ENCODE results near the gene PEAK3. TPM values are rescaled to one million over a fixed set of nuclear protein-coding genes. Genes with fewer than 3 reads are reported as not detected.
A peak's percentile ranks its signal among the peaks of the same experiment; 100 is the strongest.

Gene PEAK3
- total and polyA plus RNA-seq, 9 of the 15 experiments (the other 6 are each of a cell fraction or from before 2014, with no cell fraction given), result 0.07 to 0.40 TPM; not detected in 7

GRCh38 chr19:2273356-2274184, 8.4 kb downstream of the PEAK3 start (continued):
- TF ChIP-seq ZNF655 (CRISPR knock-in tag; IDR thresholded peaks at IDR 0.05) (no peak), MAZ (CRISPR knock-in tag; conservative IDR thresholded peaks at IDR 0.05 in 1 of 2, IDR thresholded peaks at IDR 0.05 in 1 of 2) (peak; percentile 87 to 91), CCAR2 (IDR thresholded peaks at IDR 0.05; ENCODE audit: low read depth, low read length) (no peak), SMAD2 (IDR thresholded peaks at IDR 0.05; ENCODE audit: low read depth, low read length) (no peak), CHAMP1 (IDR thresholded peaks at IDR 0.05) (no peak), ZNF589 (CRISPR knock-in tag; IDR thresholded peaks at IDR 0.05; ENCODE audit: low read depth) (no peak), GATA2 (CRISPR knock-in tag; IDR thresholded peaks at IDR 0.05) (no peak), ELK3 (CRISPR knock-in tag; IDR thresholded peaks at IDR 0.05) (no peak), ZNF217 (CRISPR knock-in tag; IDR thresholded peaks at IDR 0.05) (no peak), TAF15 (IDR thresholded peaks at IDR 0.05; ENCODE audit: low read depth, low read length) (no peak)
